K562 (cell line): ENCODE data around the gene HMGN1. TPM values are rescaled to one million over a fixed set of nuclear protein-coding genes. Genes with fewer than 3 reads are reported as not detected.

Experiments used
- CBX2 ChIP-seq: fragments of 200-600 bp; sonication (generic); IDR thresholded peaks from one replicate; pipeline ENCODE4 v1.6.1; 2012; ENCODE audit warnings: mild to moderate bottlenecking, low read length, inconsistent platforms; ENCODE audit not compliant: insufficient read depth, poor library complexity, severe bottlenecking
- CBX3 ChIP-seq, 2 experiments: IDR thresholded peaks; 1 replicate in 1 of 2; 2 replicates in 1 of 2; pipeline ENCODE4 v1.6.1; 2012; ENCODE audit warnings: inconsistent platforms in 2 of 2, low read length in 2 of 2, borderline replicate concordance in 1 of 2, control low read depth in 1 of 2
- CHD2 ChIP-seq: IDR thresholded peaks from 2 replicates; pipeline ENCODE4 v1.6.1; 2011; ENCODE audit warnings: low read depth, low read length
- ELK1 ChIP-seq: sonication (generic); formaldehyde crosslinking; IDR thresholded peaks from 2 replicates; pipeline ENCODE4 v1.8.1; 2022; ENCODE audit warnings: missing genetic modification reagents
- EP300 ChIP-seq: IDR thresholded peaks from 2 replicates; pipeline ENCODE4 v1.6.1; 2012; ENCODE audit warnings: low read length, improper control_type of control experiment
- FUS ChIP-seq: fragments of 200-400 bp; formaldehyde crosslinking; optimal IDR thresholded peaks from 2 replicates; pipeline ENCODE3; 2017; ENCODE audit warnings: low read depth, low read length
- HDAC6 ChIP-seq: IDR thresholded peaks from 2 replicates; pipeline ENCODE4 v1.6.1; 2012; ENCODE audit warnings: low read depth, mild to moderate bottlenecking, control low read depth, inconsistent platforms, low read length, moderate library complexity
- HINFP ChIP-seq: fragments of 450-650 bp; conservative IDR thresholded peaks from 2 replicates; pipeline ENCODE4 v1.6.1; 2016; ENCODE audit warnings: missing genetic modification characterization, low read depth, mild to moderate bottlenecking, control low read depth, missing compliant biosample characterization
- LARP7 ChIP-seq: fragments of 450-650 bp; IDR thresholded peaks from 2 replicates; pipeline ENCODE4 v1.6.1; 2016
- MAZ ChIP-seq, 2 experiments: fragments of 450-650 bp in 1 of 2; sonication (generic) in 1 of 2; formaldehyde crosslinking; IDR thresholded peaks in 1 of 2; conservative IDR thresholded peaks in 1 of 2; 2 replicates each; pipeline versions ENCODE4 v1.4.0 to v1.5.0; 2020; ENCODE audit warnings: mild to moderate bottlenecking in 1 of 2, missing genetic modification reagents in 1 of 2
- PML ChIP-seq: IDR thresholded peaks from 2 replicates; pipeline ENCODE4 v1.6.1; 2012; ENCODE audit warnings: low read length, inconsistent platforms
- POLR2B ChIP-seq: fragments of 450-650 bp; IDR thresholded peaks from 2 replicates; pipeline ENCODE4 v1.6.1; 2018; ENCODE audit warnings: low read depth; ENCODE audit not compliant: partially characterized antibody
- PRMT5 ChIP-seq: sonication (generic); formaldehyde crosslinking; IDR thresholded peaks from 2 replicates; pipeline ENCODE4 v1.5.0; 2020; ENCODE audit warnings: missing genetic modification reagents
- PTTG1 ChIP-seq: fragments of 450-650 bp; IDR thresholded peaks from 2 replicates; pipeline ENCODE4 v1.6.1; 2016; ENCODE audit warnings: low read depth, mild to moderate bottlenecking, missing genetic modification characterization, missing compliant biosample characterization
- RNF219 ChIP-seq: fragments of 250-450 bp; sonication (Bioruptor Pico); IDR thresholded peaks from 2 replicates; pipeline ENCODE4 v1.5.0; 2022; ENCODE audit warnings: mild to moderate bottlenecking
- SRSF3 ChIP-seq: fragments of 200-400 bp; formaldehyde crosslinking; IDR thresholded peaks from 2 replicates; pipeline ENCODE4 v1.6.1; 2016; ENCODE audit warnings: mild to moderate bottlenecking, low read length, moderate library complexity; ENCODE audit not compliant: insufficient read depth
- TEAD4 ChIP-seq, 2 experiments: sonication (generic) in 1 of 2; formaldehyde crosslinking in 1 of 2; IDR thresholded peaks; 2 replicates each; pipeline versions ENCODE4 v1.6.1 to v1.8.0; 2012 to 2022; ENCODE audit warnings: borderline replicate concordance in 1 of 2, inconsistent platforms in 1 of 2, low read length in 1 of 2, mild to moderate bottlenecking in 1 of 2, missing genetic modification reagents in 1 of 2
- ZNF121 ChIP-seq: sonication (generic); formaldehyde crosslinking; conservative IDR thresholded peaks from 2 replicates; pipeline ENCODE4 v1.8.0; 2022; ENCODE audit warnings: missing genetic modification reagents
- ZNF184 ChIP-seq: sonication (generic); formaldehyde crosslinking; IDR thresholded peaks from 2 replicates; pipeline ENCODE4 v1.5.0; 2020; ENCODE audit warnings: missing genetic modification reagents
- ZNF324 ChIP-seq: fragments of 250-450 bp; sonication (Bioruptor Pico); IDR thresholded peaks from 2 replicates; pipeline ENCODE4 v1.4.0; 2020; ENCODE audit warnings: mild to moderate bottlenecking
- ZNF511 ChIP-seq: sonication (generic); formaldehyde crosslinking; IDR thresholded peaks from 2 replicates; pipeline ENCODE4 v1.8.0; 2022; ENCODE audit warnings: mild to moderate bottlenecking, missing genetic modification reagents
- ZNF584 ChIP-seq: fragments of 200-800 bp; sonication (Bioruptor generic); IDR thresholded peaks from 2 replicates; pipeline ENCODE4 v1.6.1; 2016; ENCODE audit warnings: low read depth, mild to moderate bottlenecking, missing genetic modification characterization, missing compliant biosample characterization
- ZNF785 ChIP-seq: fragments of 250-450 bp; sonication (Bioruptor Pico); IDR thresholded peaks from 2 replicates; pipeline ENCODE4 v1.4.0; 2020; ENCODE audit warnings: mild to moderate bottlenecking
- polyA plus RNA-seq, 8 experiments: library from polyadenylated mRNA; depleted of rRNA in 4 of 8; stranded (reverse) in 5 of 8; unstranded in 3 of 8; fragments of >200 nt; fragmentation: Nextera tagmentation in 2 of 8; fragmentation: Illumina TruSeq in 1 of 8; extraction: Ambion mirVana in 2 of 8; extraction: Trizol in 1 of 8; gene quantifications; 2 replicates each; pipeline versions ENCODE4 v1.2.1 to v1.2.3, GENCODE V29; 2011 to 2014; ENCODE audit warnings: inconsistent platforms in 1 of 8, missing spikeins in 1 of 8
- total RNA-seq, 7 experiments: library from RNA; depleted of rRNA in 6 of 7; stranded (reverse); fragments of >200 nt in 6 of 7; fragmentation: Illumina TruSeq in 2 of 7; extraction: Trizol in 2 of 7; gene quantifications; 2 replicates each; pipeline versions ENCODE4 v1.2.1 to v1.2.3, GENCODE V29; 2011 to 2021; ENCODE audit warnings: low replicate concordance in 1 of 7

The HMGN1 gene
- total and polyA plus RNA-seq, 9 of the 15 experiments (the other 6 are each of a cell fraction or from before 2014, with no cell fraction given), result 124 to 626 (median 498) TPM

- TF ChIP-seq ZNF184 (CRISPR knock-in tag), result no peak
- peak; percentile 83 for TF ChIP-seq HINFP (tag)
- TF ChIP-seq ELK1 (CRISPR knock-in tag), result no peak
- no peak for TF ChIP-seq HDAC6
- no peak for TF ChIP-seq PRMT5 (CRISPR knock-in tag)
- TF ChIP-seq ZNF511, result no peak
- no peak for TF ChIP-seq LARP7
- no peak for TF ChIP-seq SRSF3
- TF ChIP-seq EP300, result no peak
- TF ChIP-seq CBX2, result no peak
- no peak for TF ChIP-seq RNF219 (CRISPR knock-in tag)
- no peak for TF ChIP-seq FUS
- no peak for TF ChIP-seq ZNF584
- TF ChIP-seq ZNF324 (CRISPR knock-in tag), result no peak
- TF ChIP-seq ZNF785 (CRISPR knock-in tag), result no peak
- no peak for TF ChIP-seq PTTG1 (tag)
- peak; percentile 62 for TF ChIP-seq POLR2B
- peak; percentile 69; the same call in 1 of the 2 replicates for TF ChIP-seq PML
- no peak for TF ChIP-seq TEAD4 (IDR thresholded peaks at IDR 0.05; ENCODE audit: low read length)
- TF ChIP-seq TEAD4 (CRISPR knock-in tag; IDR thresholded peaks at IDR 0.05; ENCODE audit: borderline replicate concordance), result no peak
- no peak; a peak in 1 of 3 replicates for TF ChIP-seq CBX3 (IDR thresholded peaks at IDR 0.05; ENCODE audit: borderline replicate concordance in 1 of 2, low read length in 2 of 2)
- TF ChIP-seq ZNF121 (CRISPR knock-in tag), result no peak
- peak; percentile 39 to 85; a peak in 2 of 4 replicates for TF ChIP-seq MAZ (CRISPR knock-in tag; conservative IDR thresholded peaks at IDR 0.05 in 1 of 2, IDR thresholded peaks at IDR 0.05 in 1 of 2)
- peak; percentile 84 for TF ChIP-seq CHD2
These were observed 31.4 kb upstream of the HMGN1 start (continued) for GRCh38 chr21:39379986-39380891.
